ENCODE results near the gene MAMDC2. TPM values are rescaled to one million over a fixed set of nuclear protein-coding genes. Genes with fewer than 3 reads are reported as not detected.

MAMDC2 gene
- total RNA-seq, 2 donors from 2014 or later, result 25.4 to 29.0 TPM

DNA sequence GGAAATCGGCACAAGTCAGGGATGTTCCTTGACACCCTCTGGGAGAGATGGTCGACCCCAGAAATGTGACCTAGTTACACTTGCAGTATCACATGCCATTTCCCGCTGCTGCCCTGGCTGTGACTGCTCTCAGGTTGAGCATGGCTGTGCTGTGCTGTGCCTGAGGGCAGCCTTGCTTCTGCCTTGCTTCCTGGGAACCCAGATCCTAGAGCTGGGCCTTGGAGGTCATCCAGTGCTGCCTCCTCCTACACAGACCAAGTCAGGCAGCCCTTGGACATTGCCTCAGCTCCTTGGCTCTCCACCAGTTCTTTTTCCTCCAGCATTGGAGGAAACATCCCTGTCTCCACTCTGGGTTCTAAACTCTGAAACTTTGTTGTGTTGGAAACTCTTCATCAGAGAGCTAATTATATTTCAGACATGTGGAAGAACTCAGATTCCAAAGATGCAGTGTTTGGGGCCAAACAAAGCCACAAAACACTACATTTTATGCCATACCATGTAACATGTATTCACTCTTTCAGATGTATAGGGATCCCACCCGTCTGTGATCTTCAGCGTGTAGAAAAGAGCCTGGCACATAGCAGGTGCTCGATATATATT is 6.1 kb downstream of the MAMDC2 start:
- no peaks in the 10 kb centered on the region for H3K9me3 ChIP-seq
- no peaks in the 10 kb centered on the region for H3K36me3 ChIP-seq
- H3K4me1 ChIP-seq (ENCODE audit: control insufficient read depth in 1 of 2, low read depth in 2 of 2), result peaks cover 26 to 92% of the 10 kb centered on the region in 2 donors
- no peaks in the 10 kb centered on the region for H3K27me3 ChIP-seq (replicated peaks; ENCODE audit: insufficient read depth)
- H3K4me3 ChIP-seq, result peak overlapping the region; percentile 8
- TF ChIP-seq, protein P1, sequence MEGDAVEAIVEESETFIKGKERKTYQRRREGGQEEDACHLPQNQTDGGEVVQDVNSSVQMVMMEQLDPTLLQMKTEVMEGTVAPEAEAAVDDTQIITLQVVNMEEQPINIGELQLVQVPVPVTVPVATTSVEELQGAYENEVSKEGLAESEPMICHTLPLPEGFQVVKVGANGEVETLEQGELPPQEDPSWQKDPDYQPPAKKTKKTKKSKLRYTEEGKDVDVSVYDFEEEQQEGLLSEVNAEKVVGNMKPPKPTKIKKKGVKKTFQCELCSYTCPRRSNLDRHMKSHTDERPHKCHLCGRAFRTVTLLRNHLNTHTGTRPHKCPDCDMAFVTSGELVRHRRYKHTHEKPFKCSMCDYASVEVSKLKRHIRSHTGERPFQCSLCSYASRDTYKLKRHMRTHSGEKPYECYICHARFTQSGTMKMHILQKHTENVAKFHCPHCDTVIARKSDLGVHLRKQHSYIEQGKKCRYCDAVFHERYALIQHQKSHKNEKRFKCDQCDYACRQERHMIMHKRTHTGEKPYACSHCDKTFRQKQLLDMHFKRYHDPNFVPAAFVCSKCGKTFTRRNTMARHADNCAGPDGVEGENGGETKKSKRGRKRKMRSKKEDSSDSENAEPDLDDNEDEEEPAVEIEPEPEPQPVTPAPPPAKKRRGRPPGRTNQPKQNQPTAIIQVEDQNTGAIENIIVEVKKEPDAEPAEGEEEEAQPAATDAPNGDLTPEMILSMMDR (IDR thresholded peaks at IDR 0.05), result no peak
- DNase-seq (ENCODE audit: low spot score), result peak; percentile 59
- H3K27ac ChIP-seq, result peak overlapping the region; percentile 57 to 81
- ATAC-seq (ENCODE audit: insufficient number of reproducible peaks, low FRiP score, low read depth), result peak; percentile 75

DNA sequence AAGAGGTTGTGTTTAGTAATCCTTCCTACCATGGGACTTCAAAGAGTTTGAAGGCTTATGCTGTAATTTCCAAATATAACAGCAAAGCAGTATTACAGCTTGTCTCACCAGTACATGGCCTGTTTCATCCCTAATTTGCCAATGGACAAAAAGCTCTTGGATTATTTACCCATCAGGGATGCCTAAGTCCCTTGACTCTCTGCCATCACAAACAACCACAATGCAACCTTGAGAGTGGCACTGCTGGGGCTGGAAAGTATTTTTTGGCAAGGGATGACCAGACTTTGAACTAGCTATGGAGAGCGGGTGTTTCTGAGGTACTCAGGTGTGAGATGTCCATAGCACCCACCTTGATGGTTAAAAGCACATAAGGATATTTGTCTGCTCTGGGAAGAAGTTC is 9.1 kb downstream of the MAMDC2 start:
- no peaks in the 10 kb centered on the region for H3K9me3 ChIP-seq
- H3K4me1 ChIP-seq (ENCODE audit: control insufficient read depth in 1 of 2, low read depth in 2 of 2), result peaks cover 29 to 75% of the 10 kb centered on the region in 2 donors
- peak overlapping the region; percentile 27 to 58 for H3K27ac ChIP-seq
- H3K4me3 ChIP-seq, result no peak overlapping the region
- ATAC-seq (ENCODE audit: insufficient number of reproducible peaks, low FRiP score, low read depth), result no peak
- DNase-seq (ENCODE audit: low spot score), result no peak
- TF ChIP-seq, protein P1 (IDR thresholded peaks at IDR 0.05), result no peak
- no peaks in the 10 kb centered on the region for H3K36me3 ChIP-seq
- no peaks in the 10 kb centered on the region for H3K27me3 ChIP-seq (replicated peaks; ENCODE audit: insufficient read depth)

DNA sequence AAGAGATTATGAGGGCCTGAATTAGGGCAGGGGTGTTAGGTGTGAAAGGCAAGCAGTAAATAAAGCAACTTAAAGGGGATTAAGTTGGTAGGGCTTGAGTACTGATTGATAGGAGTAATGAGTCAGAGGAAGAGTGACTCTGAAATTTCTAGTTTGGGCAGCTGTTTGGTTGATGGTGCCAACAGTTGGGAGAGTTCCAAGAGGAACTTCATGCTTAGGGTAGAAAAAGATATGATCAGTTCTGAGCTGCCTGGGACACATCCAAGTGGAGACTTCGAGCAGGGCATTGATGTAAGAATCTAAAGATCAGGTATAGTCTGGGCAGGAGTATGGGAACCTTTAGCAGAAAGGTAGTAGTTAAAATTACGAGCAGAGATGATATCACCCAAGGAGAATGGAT is 10.2 kb downstream of the MAMDC2 start:
- no peaks in the 10 kb centered on the region for H3K9me3 ChIP-seq
- no peak overlapping the region for H3K4me3 ChIP-seq
- TF ChIP-seq, protein P1 (IDR thresholded peaks at IDR 0.05), result no peak
- H3K27ac ChIP-seq, result peak overlapping the region; percentile 3 to 58
- H3K36me3 ChIP-seq, result no peaks in the 10 kb centered on the region
- ATAC-seq (ENCODE audit: insufficient number of reproducible peaks, low FRiP score, low read depth) (no peak), DNase-seq (ENCODE audit: low spot score) (no peak)
- H3K4me1 ChIP-seq (ENCODE audit: control insufficient read depth in 1 of 2, low read depth in 2 of 2), result peaks cover 26 to 74% of the 10 kb centered on the region in 2 donors
- no peaks in the 10 kb centered on the region for H3K27me3 ChIP-seq (replicated peaks; ENCODE audit: insufficient read depth)

DNA sequence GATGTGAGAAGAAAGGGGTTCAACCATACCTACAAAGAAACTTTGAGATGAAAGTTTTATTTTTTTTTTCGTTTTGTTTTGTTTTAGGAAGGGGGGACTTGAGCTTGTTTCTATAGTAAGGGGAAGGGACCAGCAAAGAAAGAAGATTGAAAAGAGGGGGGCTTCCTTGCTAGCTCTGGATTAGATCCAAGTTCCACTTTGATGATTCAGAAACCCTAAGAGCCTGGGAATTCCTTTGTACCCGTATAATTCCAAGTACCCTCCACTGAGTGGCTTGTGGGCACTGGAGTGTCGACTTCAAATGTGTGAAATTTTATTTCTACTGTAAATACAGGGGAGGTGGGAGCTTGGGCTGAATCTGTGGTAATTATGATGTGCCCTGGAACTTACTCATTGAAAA is 10.9 kb downstream of the MAMDC2 start:
- no peaks in the 10 kb centered on the region for H3K36me3 ChIP-seq
- H3K9me3 ChIP-seq, result no peaks in the 10 kb centered on the region
- H3K4me1 ChIP-seq (ENCODE audit: control insufficient read depth in 1 of 2, low read depth in 2 of 2), result peaks cover 20 to 68% of the 10 kb centered on the region in 2 donors
- H3K4me3 ChIP-seq, result no peak overlapping the region
- TF ChIP-seq, protein P1 (IDR thresholded peaks at IDR 0.05), result no peak
- DNase-seq (ENCODE audit: low spot score) (no peak), ATAC-seq (ENCODE audit: insufficient number of reproducible peaks, low FRiP score, low read depth) (no peak)
- peak overlapping the region; percentile 3 to 58 for H3K27ac ChIP-seq
- H3K27me3 ChIP-seq (replicated peaks; ENCODE audit: insufficient read depth), result no peaks in the 10 kb centered on the region

DNA sequence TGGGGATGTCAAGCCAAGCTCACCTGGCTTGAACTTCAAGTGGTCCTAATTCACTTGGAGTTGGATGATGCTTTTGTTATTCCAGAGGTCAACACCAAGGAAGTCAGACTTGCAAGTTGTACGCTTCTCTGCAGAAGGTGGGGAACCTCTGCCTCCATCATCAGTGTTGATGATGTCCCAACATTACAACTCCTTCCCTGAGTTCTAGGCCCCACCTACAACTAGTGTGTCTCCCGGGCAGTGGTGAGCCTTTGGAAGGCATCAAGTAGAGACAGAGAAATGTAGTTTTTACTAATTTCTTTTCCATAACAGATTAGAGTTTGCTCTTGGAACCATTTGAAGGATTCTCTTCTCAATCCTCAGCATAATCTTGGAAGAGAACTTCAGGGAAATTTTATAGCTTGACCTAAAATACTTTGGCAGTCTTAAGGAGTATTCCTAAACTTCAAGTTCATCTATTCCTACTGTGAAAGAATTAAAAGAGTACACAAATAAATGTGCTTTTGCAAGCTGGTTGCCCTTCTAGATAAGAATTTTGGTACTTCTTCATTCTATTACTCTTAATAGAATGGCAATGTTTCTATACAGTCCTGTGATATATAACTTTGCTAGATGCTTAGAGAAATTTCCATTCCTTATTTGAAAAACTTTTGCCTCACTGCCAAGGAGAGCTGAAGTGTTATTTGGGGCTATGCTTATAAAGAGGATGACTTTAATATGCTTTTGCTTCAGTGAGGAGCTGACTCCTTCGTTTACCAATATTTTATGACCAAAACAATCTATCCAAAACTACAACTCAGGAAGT is 12.0 kb downstream of the MAMDC2 start:
- Histone ChIP-seq H3K36me3 (no peaks in the 10 kb centered on the region), H3K27me3 (replicated peaks; ENCODE audit: insufficient read depth) (no peaks in the 10 kb centered on the region), H3K27ac (peak overlapping the region; percentile 12 to 58), H3K4me3 (no peak overlapping the region), H3K9me3 (no peaks in the 10 kb centered on the region), H3K4me1 (ENCODE audit: control insufficient read depth in 1 of 2, low read depth in 2 of 2) (peaks cover 13 to 57% of the 10 kb centered on the region in 2 donors)
- TF ChIP-seq, protein P1 (IDR thresholded peaks at IDR 0.05), result no peak
- ATAC-seq (ENCODE audit: insufficient number of reproducible peaks, low FRiP score, low read depth) (no peak), DNase-seq (ENCODE audit: low spot score) (no peak)

Measured in thoracic aorta (tissue), 2 donors.